Naive thymus-derived CD4-positive, alpha-beta T cell (primary cell): ENCODE data around the gene GSX2. TPM values are rescaled to one million over a fixed set of nuclear protein-coding genes. Genes with fewer than 3 reads are reported as not detected.

ENCODE experiments used
- ATAC-seq: fragments of 150-1000 bp; cut with Tn5 transposase; 2 replicates; pipeline ENCODE4 v1.10.0; 2021; ENCODE audit warnings: mild to moderate bottlenecking, moderate library complexity
- CTCF ChIA-PET: fragments of 350-600 bp; sonication (Branson Sonifier 250); formaldehyde crosslinking; loops from one replicate; lab custom pipeline; 2021; ENCODE audit warnings: antibody characterized with exemption; lab: Charles Lee
- POLR2A ChIA-PET: fragments of 350-600 bp; sonication (Branson Sonifier 250); formaldehyde crosslinking; loops from one replicate; lab custom pipeline; 2021; ENCODE audit warnings: antibody characterized with exemption, inconsistent platforms; lab: Charles Lee
- DNase-seq, 9 donors: peaks; one replicate each; pipeline versions ENCODE4 v3.0.0 to v3.0.0-alpha.2; 2020 to 2022; ENCODE audit warnings: mixed read lengths in 1 of 9
- H3K27ac ChIP-seq: one replicate; pipeline ENCODE4 v1.7.0; 2013; ENCODE audit warnings: mild to moderate bottlenecking, low read depth, low read length, moderate library complexity
- H3K27me3 ChIP-seq, 2 donors: one replicate each; pipeline ENCODE4 v1.7.0; 2013; ENCODE audit warnings: low read length in 2 of 2, mild to moderate bottlenecking in 2 of 2, moderate library complexity in 2 of 2; ENCODE audit not compliant: control insufficient read depth in 2 of 2, insufficient read depth in 2 of 2
- H3K36me3 ChIP-seq, 3 experiments: 1 replicate in 2 of 3; 2 replicates in 1 of 3; pipeline ENCODE4 v1.7.0; 2013; ENCODE audit warnings: low read length in 3 of 3, mild to moderate bottlenecking in 3 of 3, moderate library complexity in 1 of 3; ENCODE audit not compliant: insufficient read depth in 3 of 3, control insufficient read depth in 2 of 3
- H3K4me1 ChIP-seq, 2 donors: one replicate each; pipeline ENCODE4 v1.7.0; 2013; ENCODE audit warnings: low read length in 2 of 2, mild to moderate bottlenecking in 2 of 2, moderate library complexity in 1 of 2; ENCODE audit not compliant: control insufficient read depth in 2 of 2, insufficient read depth in 2 of 2
- H3K4me3 ChIP-seq: 2 replicates; pipeline ENCODE4 v1.7.0; 2013; ENCODE audit warnings: mild to moderate bottlenecking, low read length
- H3K9me3 ChIP-seq, 3 experiments: 1 replicate in 2 of 3; 2 replicates in 1 of 3; pipeline ENCODE4 v1.7.0; 2013; ENCODE audit warnings: low read length in 3 of 3; ENCODE audit not compliant: control insufficient read depth in 2 of 3
- H3K27ac Mint-ChIP-seq, 9 donors: one replicate each; pipeline ENCODE4 v1.8.0; 2020 to 2022; ENCODE audit warnings: mixed read lengths in 9 of 9, mild to moderate bottlenecking in 8 of 9, moderate library complexity in 5 of 9, inconsistent platforms in 2 of 9
- H3K27me3 Mint-ChIP-seq, 5 donors: one replicate each; pipeline ENCODE4 v1.8.0; 2021 to 2022; ENCODE audit warnings: mixed read lengths in 5 of 5, mild to moderate bottlenecking in 1 of 5
- H3K36me3 Mint-ChIP-seq, 5 donors: one replicate each; pipeline ENCODE4 v1.8.0; 2020 to 2022; ENCODE audit warnings: mixed read lengths in 5 of 5, mild to moderate bottlenecking in 3 of 5, inconsistent platforms in 1 of 5
- H3K4me1 Mint-ChIP-seq, 7 donors: one replicate each; pipeline ENCODE4 v1.8.0; 2020 to 2022; ENCODE audit warnings: mixed read lengths in 7 of 7, mild to moderate bottlenecking in 3 of 7, inconsistent platforms in 1 of 7
- H3K4me3 Mint-ChIP-seq, 10 donors: one replicate each; pipeline ENCODE4 v1.8.0; 2020 to 2022; ENCODE audit warnings: mild to moderate bottlenecking in 10 of 10, mixed read lengths in 10 of 10, moderate library complexity in 6 of 10, inconsistent platforms in 2 of 10
- H3K9me3 Mint-ChIP-seq, 11 donors: one replicate each; pipeline ENCODE4 v1.8.0; 2020 to 2022; ENCODE audit warnings: mixed read lengths in 11 of 11, mild to moderate bottlenecking in 4 of 11, inconsistent platforms in 1 of 11, moderate library complexity in 1 of 11
- intact Hi-C, 2 donors: fragments of 100-400 bp; cut with micrococcal nuclease; formaldehyde crosslinking; loops; one replicate each; pipeline ENCODE4 v1.15.1; 2023
- polyA plus RNA-seq, 2 donors: library from polyadenylated mRNA; unstranded; fragments of 300-500 nt; fragmentation: Illumina TruSeq; gene quantifications; one replicate each; pipeline ENCODE4 v1.2.3, GENCODE V29; 2021
- total RNA-seq, 6 experiments: library from RNA in 5 of 6; stranded (reverse) in 5 of 6; gene quantifications; 1 replicate in 5 of 6; 2 replicates in 1 of 6; pipeline ENCODE4 v1.2.3 and lab custom pipeline; 2021 to 2026

The GSX2 gene
- total and polyA plus RNA-seq, 7 experiments from 2014 or later: not detected

DNA sequence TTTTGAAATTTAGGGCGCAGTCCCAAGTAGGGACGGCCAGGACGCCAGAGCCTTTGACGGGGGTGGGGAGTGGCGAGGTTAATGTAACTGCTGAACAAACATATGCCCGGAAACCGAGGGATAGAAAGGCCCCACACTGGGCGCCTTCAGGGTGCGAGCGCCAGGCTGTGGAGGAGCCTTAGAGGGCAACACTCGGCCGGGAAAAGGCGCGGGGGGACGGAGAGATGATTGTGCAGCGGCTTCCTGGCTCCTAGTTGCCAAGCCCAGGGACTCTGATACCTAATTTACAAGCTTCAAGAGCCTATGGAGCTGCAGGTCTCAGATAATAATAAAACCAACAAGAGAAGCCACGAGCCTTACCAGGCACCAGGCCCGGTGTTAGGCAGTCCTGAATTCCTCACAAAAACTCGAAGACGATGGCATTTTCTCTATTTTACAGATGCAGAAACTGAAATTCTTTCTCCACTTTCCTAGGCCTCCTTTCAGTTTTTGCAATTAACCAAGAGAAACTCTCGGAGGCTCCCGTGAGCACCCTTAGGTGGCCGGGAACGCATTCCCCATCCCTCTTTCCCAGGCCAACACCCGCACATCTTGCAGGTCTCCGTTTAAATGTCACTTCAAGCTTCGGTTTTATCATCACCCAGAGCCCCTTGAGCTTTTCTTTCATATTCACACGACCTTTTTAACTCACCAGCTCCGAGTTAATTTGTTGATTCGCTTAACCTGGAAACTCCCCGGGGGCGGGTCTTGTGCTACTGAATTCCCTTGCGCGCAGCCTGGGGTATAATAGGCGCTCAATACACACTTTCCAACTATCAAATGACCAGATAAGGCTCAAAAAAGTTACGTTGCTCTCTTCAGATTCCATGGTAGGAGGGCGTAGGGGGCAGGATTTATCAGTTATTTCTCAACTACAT is 6.4 kb upstream of the GSX2 start:
- Mint-ChIP-seq H3K36me3 (peaks cover 0 to 4% (median 0%) of the 10 kb centered on the region in 5 donors), H3K4me3 (peak overlapping the region; percentile 15 to 97 (median 58)), H3K9me3 (peaks cover 0 to 2% (median 0%) of the 10 kb centered on the region in 11 donors), H3K27ac (peak overlapping the region in 1 of 9 donors; percentile 46), H3K4me1 (peaks cover 18 to 42% (median 32%) of the 10 kb centered on the region in 7 donors), H3K27me3 (peaks cover 71 to 87% (median 73%) of the 10 kb centered on the region in 5 donors)
- CTCF ChIA-PET: no interaction called here
- no peak for ATAC-seq
- Histone ChIP-seq H3K9me3 (no peaks in the 10 kb centered on the region), H3K4me1 (peaks cover 3 to 15% of the 10 kb centered on the region in 2 donors), H3K27ac (no peak overlapping the region), H3K27me3 (peaks cover 15 to 41% of the 10 kb centered on the region in 2 donors), H3K36me3 (no peaks in the 10 kb centered on the region), H3K4me3 (no peak overlapping the region)
- peak in 2 of 9 donors; percentile 28 to 58 for DNase-seq
- intact Hi-C loops: loop anchor here (1.0 to 10.0 kb wide), 5 partner anchors 9 to 851 kb away; partner anchors contain the start of gene SCFD2 (in 1 of the 2)
- POLR2A ChIA-PET: interaction anchor here (0.7 to 1.3 kb wide), 2 partner anchors 12 to 30 kb away, joined by 3 read pairs; partner anchors contain the start of gene CHIC2

DNA sequence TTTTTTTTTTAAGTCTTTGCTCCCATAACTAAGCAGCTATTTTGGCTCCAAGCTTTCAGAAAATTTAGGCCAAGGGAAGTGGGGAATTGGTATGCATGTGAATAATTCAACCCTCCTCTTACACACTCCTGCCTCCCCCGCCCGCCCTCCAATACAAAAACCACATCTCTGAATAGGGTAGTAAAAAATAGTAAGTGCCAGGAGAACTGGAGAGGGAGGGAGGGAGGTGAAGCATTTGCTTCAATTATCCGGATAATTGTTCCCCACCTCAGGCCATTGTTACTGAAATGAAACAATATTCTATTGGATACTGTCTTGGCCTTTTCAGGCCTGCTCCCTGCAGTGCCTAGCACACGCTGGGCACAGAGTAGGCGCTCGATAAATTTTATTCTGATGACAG is 5.5 kb upstream of the GSX2 start:
- intact Hi-C loops: loop anchor here (1.0 to 10.0 kb wide), 4 partner anchors 8 to 850 kb away; partner anchors contain the start of gene SCFD2 (in 1 of the 2)
- Mint-ChIP-seq H3K4me1 (peaks cover 23 to 51% (median 41%) of the 10 kb centered on the region in 7 donors), H3K36me3 (peaks cover 0 to 4% (median 0%) of the 10 kb centered on the region in 5 donors), H3K27me3 (peaks cover 76 to 91% (median 82%) of the 10 kb centered on the region in 5 donors), H3K4me3 (peak overlapping the region in 2 of 10 donors; percentile 67 to 97), H3K9me3 (peaks cover 0 to 2% (median 0%) of the 10 kb centered on the region in 11 donors), H3K27ac (no peak overlapping the region)
- no peak for ATAC-seq
- H3K27ac ChIP-seq: no peak overlapping the region
- ChIA-PET POLR2A (interaction anchor here (0.5 kb wide), 1 partner anchor 50 kb away, joined by 3 read pairs; no protein-coding TSS in a partner anchor), CTCF (no interaction called here)
- no peak overlapping the region for H3K4me3 ChIP-seq
- peaks cover 12 to 23% of the 10 kb centered on the region in 2 donors for H3K4me1 ChIP-seq
- H3K9me3 ChIP-seq: no peaks in the 10 kb centered on the region
- DNase-seq: no peak
- H3K36me3 ChIP-seq: no peaks in the 10 kb centered on the region
- peaks cover 19 to 50% of the 10 kb centered on the region in 2 donors for H3K27me3 ChIP-seq

DNA sequence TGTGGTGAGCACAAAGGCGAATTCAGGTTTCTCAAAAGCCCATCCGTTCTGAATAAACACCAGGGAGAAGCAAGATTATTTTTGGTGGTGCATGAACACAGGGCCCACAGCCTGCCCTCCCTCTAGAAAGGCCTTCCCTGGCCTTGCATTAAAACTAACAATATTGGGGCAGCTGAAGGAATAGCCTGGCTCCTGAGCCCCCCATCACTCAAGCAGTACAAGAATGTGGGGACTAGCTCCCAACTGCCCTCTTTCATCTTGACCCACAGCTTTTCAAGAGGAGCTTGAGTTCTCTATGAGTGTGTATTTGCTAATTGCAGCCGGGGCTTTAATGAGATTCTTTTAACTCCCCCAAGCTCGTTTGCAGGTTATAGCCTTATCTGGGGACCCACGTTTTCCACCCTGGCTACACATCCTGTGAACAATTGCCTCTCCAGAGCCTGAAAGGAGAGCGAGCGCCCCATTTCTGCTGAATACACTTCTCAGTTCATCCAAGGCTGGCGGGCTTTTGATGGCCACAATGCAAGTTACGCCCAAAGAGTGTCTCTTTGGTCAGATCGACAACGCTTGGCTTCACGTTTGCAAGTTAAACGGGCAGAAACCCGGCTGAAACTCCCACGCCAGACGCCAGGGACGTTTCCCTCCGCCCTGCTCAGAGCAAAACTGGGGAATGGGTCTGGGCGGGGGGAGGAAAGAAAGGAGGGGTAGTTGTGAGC is 4.7 kb upstream of the GSX2 start:
- ChIA-PET POLR2A (no interaction called here), CTCF (interaction anchor here (1.0 kb wide), 1 partner anchor 40 kb away, joined by 3 read pairs; no protein-coding TSS in a partner anchor)
- Mint-ChIP-seq H3K36me3 (peaks cover 0 to 4% (median 0%) of the 10 kb centered on the region in 5 donors), H3K27me3 (peaks cover 79 to 94% (median 89%) of the 10 kb centered on the region in 5 donors), H3K27ac (no peak overlapping the region), H3K4me1 (peaks cover 26 to 53% (median 44%) of the 10 kb centered on the region in 7 donors), H3K9me3 (peaks cover 0 to 2% (median 0%) of the 10 kb centered on the region in 11 donors), H3K4me3 (no peak overlapping the region)
- DNase-seq: no peak
- Histone ChIP-seq H3K4me3 (no peak overlapping the region), H3K27ac (no peak overlapping the region), H3K4me1 (peaks cover 13 to 30% of the 10 kb centered on the region in 2 donors), H3K27me3 (peaks cover 19 to 52% of the 10 kb centered on the region in 2 donors), H3K9me3 (no peaks in the 10 kb centered on the region), H3K36me3 (no peaks in the 10 kb centered on the region)
- ATAC-seq: no peak
- intact Hi-C loops: loop anchor here (5.0 to 10.0 kb wide), 3 partner anchors 163 to 850 kb away; partner anchors contain the start of gene SCFD2 (in 1 of the 2)

DNA sequence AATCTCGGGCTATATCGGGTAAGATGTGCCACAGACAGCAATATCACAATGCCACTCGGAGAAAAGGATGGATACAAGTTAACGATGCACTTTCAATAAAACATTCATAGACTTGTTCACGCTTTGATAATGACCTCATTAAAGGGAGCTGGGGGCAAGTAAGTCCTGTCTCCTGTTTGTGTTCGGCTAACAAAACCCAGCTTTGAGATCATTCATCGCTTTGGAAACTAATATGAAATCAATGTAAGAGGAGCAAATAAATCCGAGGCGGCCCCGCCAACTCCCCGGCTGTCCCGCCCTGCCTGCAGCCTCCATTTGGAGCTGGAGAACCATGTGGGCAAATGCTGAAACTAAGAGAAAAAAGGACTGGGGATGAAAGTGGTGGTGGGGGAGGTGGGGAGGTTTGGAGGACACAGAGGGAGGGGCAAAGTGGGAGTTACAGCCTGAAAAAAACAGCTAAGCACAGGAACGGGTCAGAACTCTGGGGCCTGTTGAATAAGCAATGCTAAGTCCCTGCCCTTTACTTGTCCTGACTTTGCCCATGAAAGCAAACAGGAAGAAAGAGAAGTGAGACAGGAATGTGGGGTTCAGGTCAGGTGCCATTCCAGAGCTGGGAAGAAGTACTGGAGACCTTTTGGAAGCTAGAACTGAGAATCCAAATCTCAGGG is 3.5 kb upstream of the GSX2 start:
- no peak overlapping the region for H3K27ac Mint-ChIP-seq
- Histone ChIP-seq H3K4me3 (no peak overlapping the region), H3K27ac (no peak overlapping the region), H3K36me3 (no peaks in the 10 kb centered on the region), H3K4me1 (peaks cover 20 to 35% of the 10 kb centered on the region in 2 donors), H3K27me3 (peaks cover 26 to 52% of the 10 kb centered on the region in 2 donors), H3K9me3 (no peaks in the 10 kb centered on the region)
- intact Hi-C loops: loop anchor here (5.0 to 10.0 kb wide), 3 partner anchors 164 to 848 kb away; partner anchors contain the start of gene SCFD2 (in 1 of the 2)
- DNase-seq: no peak
- peaks cover 0 to 2% (median 0%) of the 10 kb centered on the region in 11 donors for H3K9me3 Mint-ChIP-seq
- peaks cover 0 to 7% (median 0%) of the 10 kb centered on the region in 5 donors for H3K36me3 Mint-ChIP-seq
- CTCF ChIA-PET: no interaction called here
- peaks cover 28 to 54% (median 44%) of the 10 kb centered on the region in 7 donors for H3K4me1 Mint-ChIP-seq
- H3K27me3 Mint-ChIP-seq: peaks cover 78 to 93% (median 88%) of the 10 kb centered on the region in 5 donors
- H3K4me3 Mint-ChIP-seq: peak overlapping the region in 1 of 10 donors; percentile 18
- POLR2A ChIA-PET: interaction anchor here (0.6 kb wide), 1 partner anchor 851 kb away, joined by 3 read pairs; no protein-coding TSS in a partner anchor
- no peak for ATAC-seq

DNA sequence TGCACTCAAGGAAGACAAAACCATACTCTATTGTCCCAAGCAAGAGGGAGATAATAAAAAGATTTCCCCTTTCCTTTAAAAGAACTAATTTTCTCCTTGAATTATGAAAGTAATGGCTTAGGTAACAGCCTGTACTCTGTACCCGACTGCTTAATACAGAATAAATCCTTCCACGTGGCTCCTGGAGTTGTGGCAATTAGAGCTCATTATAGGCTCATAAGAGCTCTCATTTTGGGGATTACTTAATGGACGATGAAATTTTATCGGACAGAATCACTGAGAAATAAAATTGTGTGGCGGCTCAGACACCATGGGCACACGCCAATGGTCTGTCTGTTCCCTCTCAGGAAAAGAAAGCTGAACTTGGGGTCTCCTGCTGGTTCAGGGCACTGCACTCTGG is 2.8 kb upstream of the GSX2 start:
- DNase-seq (no peak), ATAC-seq (no peak)
- Mint-ChIP-seq H3K36me3 (peaks cover 0 to 8% (median 0%) of the 10 kb centered on the region in 5 donors), H3K9me3 (peaks cover 0 to 2% (median 0%) of the 10 kb centered on the region in 11 donors), H3K27me3 (peaks cover 77 to 94% (median 89%) of the 10 kb centered on the region in 5 donors), H3K4me1 (peaks cover 26 to 54% (median 43%) of the 10 kb centered on the region in 7 donors), H3K27ac (no peak overlapping the region), H3K4me3 (no peak overlapping the region)
- Histone ChIP-seq H3K27ac (no peak overlapping the region), H3K4me3 (no peak overlapping the region), H3K9me3 (no peaks in the 10 kb centered on the region), H3K27me3 (peaks cover 29 to 59% of the 10 kb centered on the region in 2 donors), H3K36me3 (no peaks in the 10 kb centered on the region), H3K4me1 (peaks cover 20 to 33% of the 10 kb centered on the region in 2 donors)
- ChIA-PET POLR2A (no interaction called here), CTCF (interaction anchor here (1.3 kb wide), 1 partner anchor 12 kb away, joined by 4 read pairs; no protein-coding TSS in a partner anchor)
- intact Hi-C loops: loop anchor here (1.0 to 10.0 kb wide), 4 partner anchors 11 to 848 kb away; partner anchors contain the start of gene SCFD2 (in 1 of the 2)
